Hepatocyte (in vitro differentiated cells): Measurements from ENCODE around the gene PARP6. TPM values are rescaled to one million over a fixed set of nuclear protein-coding genes. Genes with fewer than 3 reads are reported as not detected.

Source experiments
- DNase-seq: peaks from one replicate; pipeline ENCODE4 v3.0.0-alpha.2; 2016; ENCODE audit warnings: low spot score
- H2AFZ ChIP-seq: fragments of 200-600 bp; sonication (generic); 2 replicates; pipeline ENCODE4 v1.6.0; 2016; ENCODE audit warnings: antibody characterized with exemption, mild to moderate bottlenecking
- H3K27ac ChIP-seq: fragments of 200-600 bp; sonication (generic); 2 replicates; pipeline ENCODE4 v1.5.1; 2016; ENCODE audit warnings: mild to moderate bottlenecking
- H3K27me3 ChIP-seq: fragments of 200-600 bp; sonication (generic); 2 replicates; pipeline ENCODE4 v1.6.1; 2016
- H3K36me3 ChIP-seq: fragments of 200-600 bp; sonication (generic); replicated peaks from 2 replicates; pipeline ENCODE4 v1.5.1; 2016; ENCODE audit warnings: low read depth; ENCODE audit not compliant: insufficient read depth
- H3K4me1 ChIP-seq: fragments of 200-600 bp; sonication (generic); 2 replicates; pipeline ENCODE4 v1.5.1; 2016; ENCODE audit warnings: mild to moderate bottlenecking, moderate library complexity; ENCODE audit not compliant: insufficient read depth
- H3K4me2 ChIP-seq: fragments of 200-600 bp; sonication (generic); 2 replicates; pipeline ENCODE4 v1.6.0; 2016
- H3K4me3 ChIP-seq: fragments of 200-600 bp; sonication (generic); 2 replicates; pipeline ENCODE4 v1.5.1; 2016; ENCODE audit warnings: mild to moderate bottlenecking
- H3K79me2 ChIP-seq: fragments of 200-600 bp; sonication (generic); 2 replicates; pipeline ENCODE4 v1.6.0; 2017; ENCODE audit warnings: mild to moderate bottlenecking
- H3K9me2 ChIP-seq: fragments of 200-600 bp; sonication (generic); replicated peaks from 2 replicates; pipeline ENCODE4 v1.6.0; 2017; ENCODE audit warnings: mild to moderate bottlenecking; ENCODE audit not compliant: insufficient read depth
- H3K9me3 ChIP-seq: fragments of 200-600 bp; sonication (generic); 2 replicates; pipeline ENCODE4 v1.5.1; 2016; ENCODE audit warnings: low read depth, mild to moderate bottlenecking
- H4K20me1 ChIP-seq: fragments of 200-600 bp; sonication (generic); 2 replicates; pipeline ENCODE4 v1.6.0; 2016; ENCODE audit warnings: mild to moderate bottlenecking; ENCODE audit not compliant: insufficient read depth, poor library complexity, severe bottlenecking
- EZH2 ChIP-seq: fragments of 200-600 bp; sonication (generic); IDR thresholded peaks from 2 replicates; pipeline ENCODE4 v1.6.1; 2016; ENCODE audit warnings: antibody characterized with exemption, mild to moderate bottlenecking, borderline replicate concordance
- EZH2phosphoT487 ChIP-seq: fragments of 200-600 bp; sonication (generic); IDR thresholded peaks from one replicate; pipeline ENCODE4 v1.6.1; 2018; ENCODE audit warnings: antibody characterized with exemption, mild to moderate bottlenecking, low read depth, moderate library complexity; ENCODE audit not compliant: unreplicated experiment, severe bottlenecking
- WGBS: methylation state at CpG from one replicate; pipeline ENCODE4 v1.1.6; 2016; ENCODE audit warnings: low lambda C conversion rate; ENCODE audit errors: missing lambda C conversion rate; 5-methylcytosine and 5-hydroxymethylcytosine counted together
- polyA plus RNA-seq: library from polyadenylated mRNA; unstranded; fragments of >200 nt; fragmentation: Nextera tagmentation; extraction: Ambion mirVana; gene quantifications from 2 replicates; pipeline ENCODE4 v1.2.1, GENCODE V29; 2016
- total RNA-seq: library from RNA; depleted of rRNA; stranded (reverse); fragments of >200 nt; gene quantifications from 2 replicates; pipeline ENCODE4 v1.2.3, GENCODE V29; 2014
- TF ChIP-seq, protein P1 (sequence below): fragments of 200-600 bp; sonication (generic); IDR thresholded peaks from 2 replicates; pipeline ENCODE4 v1.5.1; 2016; ENCODE audit warnings: antibody characterized with exemption, mild to moderate bottlenecking; ENCODE audit not compliant: poor library complexity

The PARP6 gene
- total and polyA plus RNA-seq, 2 experiments from 2014 or later = 57.1 to 61.4 TPM

DNA sequence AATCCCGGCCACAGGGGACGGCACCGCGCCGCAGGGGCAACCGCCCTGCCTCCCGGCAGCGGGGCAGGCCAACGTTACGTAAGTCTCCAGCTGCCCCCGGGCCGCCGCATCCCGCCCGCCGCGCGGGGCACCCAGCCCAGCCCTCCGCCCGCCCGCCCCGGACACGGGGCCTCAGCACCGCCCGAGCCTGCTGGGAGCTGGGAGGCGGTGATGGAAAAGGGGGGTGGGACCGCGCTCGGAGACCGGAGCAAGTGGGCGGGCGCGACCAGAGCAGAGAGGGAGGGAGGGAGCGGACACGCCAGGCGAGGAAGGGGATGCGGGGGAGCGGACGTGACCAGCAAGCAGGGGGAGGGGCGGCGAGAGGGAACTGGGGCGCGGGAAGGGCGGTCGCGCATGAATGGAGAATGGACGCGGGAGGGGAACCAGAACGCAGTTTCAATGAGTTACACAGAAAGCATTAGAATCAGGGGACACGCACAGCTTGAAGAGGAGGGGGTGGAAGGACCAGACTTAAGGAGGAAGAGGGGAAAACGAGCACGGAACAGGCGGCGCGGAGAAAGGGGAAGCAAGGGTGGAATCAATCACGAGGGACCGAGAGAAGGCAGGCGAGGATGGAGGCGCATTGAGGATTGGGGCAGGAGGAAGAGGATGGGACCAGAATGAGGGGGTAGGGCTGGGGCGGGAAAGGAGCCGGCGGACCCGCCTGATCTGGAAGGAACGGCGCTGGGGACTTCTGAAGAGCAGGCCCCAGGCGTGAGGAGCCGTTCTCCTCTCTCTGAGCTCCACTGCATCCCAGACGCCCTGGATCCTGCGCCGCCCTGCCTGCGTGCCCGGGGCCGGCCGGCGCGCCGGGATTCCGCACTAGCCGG, 41.9 kb downstream of the PARP6 start:
- WGBS = 0% methylated on average over 29 of the region's 79 CpGs

DNA sequence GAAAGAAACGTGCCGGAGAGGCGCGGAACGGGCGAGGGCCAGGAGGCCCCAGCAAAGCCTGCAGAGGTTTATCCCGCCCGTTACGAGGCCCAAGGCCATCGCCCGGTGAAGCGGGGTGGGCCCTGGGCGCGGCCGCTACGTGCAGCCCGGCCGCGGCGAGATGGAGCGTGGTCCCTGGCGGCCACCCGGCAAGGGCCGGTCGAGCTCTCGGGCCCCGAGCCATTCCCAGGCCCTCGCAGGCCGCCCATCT, 42.5 kb downstream of the PARP6 start:
- peaks cover 38% of the 10 kb centered on the region for H3K4me1 ChIP-seq
- H3K79me2 ChIP-seq = peaks cover 51% of the 10 kb centered on the region

More for the DNA sequence above, 41.9 kb downstream of the PARP6 start:
- peak overlapping the region; percentile 88 for H2AFZ ChIP-seq
- peak; percentile 94 for DNase-seq
- peak overlapping the region; percentile 95 for H3K27ac ChIP-seq
- H3K9me3 ChIP-seq = no peaks in the 10 kb centered on the region
- peak overlapping the region; percentile 86 for H3K4me2 ChIP-seq
- no peaks in the 10 kb centered on the region for H3K27me3 ChIP-seq
- H3K79me2 ChIP-seq = peaks cover 46% of the 10 kb centered on the region
- no peaks in the 10 kb centered on the region for H3K9me2 ChIP-seq
- peak overlapping the region; percentile 76 for H3K4me3 ChIP-seq
- H3K36me3 ChIP-seq = no peaks in the 10 kb centered on the region
- peaks cover 38% of the 10 kb centered on the region for H3K4me1 ChIP-seq
- H4K20me1 ChIP-seq = peaks cover 7% of the 10 kb centered on the region
- TF ChIP-seq, protein P1, sequence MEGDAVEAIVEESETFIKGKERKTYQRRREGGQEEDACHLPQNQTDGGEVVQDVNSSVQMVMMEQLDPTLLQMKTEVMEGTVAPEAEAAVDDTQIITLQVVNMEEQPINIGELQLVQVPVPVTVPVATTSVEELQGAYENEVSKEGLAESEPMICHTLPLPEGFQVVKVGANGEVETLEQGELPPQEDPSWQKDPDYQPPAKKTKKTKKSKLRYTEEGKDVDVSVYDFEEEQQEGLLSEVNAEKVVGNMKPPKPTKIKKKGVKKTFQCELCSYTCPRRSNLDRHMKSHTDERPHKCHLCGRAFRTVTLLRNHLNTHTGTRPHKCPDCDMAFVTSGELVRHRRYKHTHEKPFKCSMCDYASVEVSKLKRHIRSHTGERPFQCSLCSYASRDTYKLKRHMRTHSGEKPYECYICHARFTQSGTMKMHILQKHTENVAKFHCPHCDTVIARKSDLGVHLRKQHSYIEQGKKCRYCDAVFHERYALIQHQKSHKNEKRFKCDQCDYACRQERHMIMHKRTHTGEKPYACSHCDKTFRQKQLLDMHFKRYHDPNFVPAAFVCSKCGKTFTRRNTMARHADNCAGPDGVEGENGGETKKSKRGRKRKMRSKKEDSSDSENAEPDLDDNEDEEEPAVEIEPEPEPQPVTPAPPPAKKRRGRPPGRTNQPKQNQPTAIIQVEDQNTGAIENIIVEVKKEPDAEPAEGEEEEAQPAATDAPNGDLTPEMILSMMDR = no peak
- TF ChIP-seq EZH2phosphoT487 (no peak), EZH2 (no peak)

DNA sequence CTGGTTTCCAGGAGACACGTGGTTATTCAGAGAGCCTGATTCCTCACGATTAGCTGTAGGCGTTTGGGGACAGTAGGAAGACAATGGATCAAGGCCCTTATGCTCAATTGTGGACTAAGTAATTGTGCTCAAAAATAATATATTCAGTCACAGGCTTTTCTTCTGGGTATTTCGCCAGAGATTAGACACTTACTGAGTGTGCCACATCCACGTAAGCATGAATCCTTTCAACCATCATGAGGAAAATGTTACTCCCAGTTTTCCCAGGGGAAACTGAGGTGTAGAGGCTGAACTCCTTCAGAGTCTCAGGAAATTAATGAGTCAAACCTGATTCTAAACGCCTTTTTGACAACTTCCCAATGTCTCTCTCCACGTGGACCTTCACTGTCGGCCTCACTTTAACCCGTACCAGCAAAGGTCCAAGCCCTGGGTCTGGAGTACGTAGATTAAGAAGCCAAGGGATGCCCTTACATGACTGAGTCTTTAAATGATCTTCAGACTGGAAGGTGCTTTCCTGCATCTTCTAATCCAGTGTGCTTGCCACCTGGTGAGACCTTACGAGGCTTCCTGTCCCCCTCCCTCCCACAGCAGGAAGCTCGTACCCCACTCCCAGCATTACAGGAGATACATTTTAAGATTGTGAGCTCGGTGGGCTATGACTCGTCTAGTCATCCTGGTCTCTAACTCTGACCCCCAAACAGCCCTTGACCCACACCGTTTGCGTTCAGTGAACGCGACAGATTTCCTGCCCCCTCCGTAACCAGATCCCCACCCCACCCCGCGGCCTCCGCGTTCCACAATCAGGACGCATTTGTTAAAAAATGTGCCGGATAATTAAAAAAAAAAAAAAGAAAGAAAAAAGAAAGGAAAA, 43.0 kb downstream of the PARP6 start:
- Histone ChIP-seq H3K4me1 (peaks cover 38% of the 10 kb centered on the region), H3K9me3 (no peaks in the 10 kb centered on the region), H3K27me3 (no peaks in the 10 kb centered on the region), H3K4me3 (peak overlapping the region; percentile 76), H3K36me3 (no peaks in the 10 kb centered on the region), H3K79me2 (peaks cover 56% of the 10 kb centered on the region), H4K20me1 (peaks cover 7% of the 10 kb centered on the region), H3K9me2 (no peaks in the 10 kb centered on the region), H3K4me2 (peak overlapping the region; percentile 86), H3K27ac (peak overlapping the region; percentile 95), H2AFZ (peak overlapping the region; percentile 88)
- TF ChIP-seq EZH2phosphoT487 (no peak), EZH2 (no peak)
- TF ChIP-seq, protein P1 = peak; percentile 6
- no peak for DNase-seq
- WGBS = 12% methylated on average over 24 of the region's 25 CpGs

More for the DNA sequence above, 42.5 kb downstream of the PARP6 start:
- TF ChIP-seq EZH2 (no peak), EZH2phosphoT487 (no peak)
- TF ChIP-seq, protein P1 = no peak
- WGBS = 4% methylated on average over 20 of the region's 29 CpGs
- Histone ChIP-seq H3K4me2 (peak overlapping the region; percentile 86), H4K20me1 (peaks cover 7% of the 10 kb centered on the region), H3K4me3 (peak overlapping the region; percentile 76), H3K36me3 (no peaks in the 10 kb centered on the region), H3K27me3 (no peaks in the 10 kb centered on the region), H2AFZ (peak overlapping the region; percentile 88), H3K27ac (peak overlapping the region; percentile 95), H3K9me2 (no peaks in the 10 kb centered on the region), H3K9me3 (no peaks in the 10 kb centered on the region)
- no peak for DNase-seq
